Prostate gland (tissue), 2 donors: ENCODE results near the gene RMP24.
A peak's percentile ranks its signal among the peaks of the same experiment; 100 is the strongest.

ENCODE experiments used
- DNase-seq: peaks from one replicate; pipeline ENCODE4 v3.0.0-alpha.2; 2019; ENCODE audit warnings: low spot score
- H3K27ac ChIP-seq, 2 donors: fragments of 200-600 bp; sonication (generic); 2 replicates each; pipeline ENCODE4 v1.5.1; 2017 to 2019
- H3K27me3 ChIP-seq: fragments of 200-600 bp; sonication (generic); replicated peaks from 2 replicates; pipeline ENCODE4 v1.5.1; 2019; ENCODE audit not compliant: insufficient read depth
- H3K36me3 ChIP-seq, 2 donors: fragments of 200-600 bp; sonication (generic); 1 replicate in 1 of 2; 2 replicates in 1 of 2; pipeline versions ENCODE4 v1.5.1 to v1.8.1; 2017 to 2019
- H3K4me1 ChIP-seq: fragments of 200-600 bp; sonication (generic); replicated peaks from 2 replicates; pipeline ENCODE4 v1.5.1; 2019
- H3K4me3 ChIP-seq, 2 donors: fragments of 200-600 bp; sonication (generic); 2 replicates each; pipeline ENCODE4 v1.5.1; 2017 to 2019
- H3K9me3 ChIP-seq: fragments of 200-600 bp; sonication (generic); 2 replicates; pipeline ENCODE4 v1.5.1; 2017
- POLR2A ChIP-seq: fragments of 450-650 bp; IDR thresholded peaks from one replicate; pipeline ENCODE4 v1.6.1; 2016; ENCODE audit warnings: antibody characterized with exemption, mild to moderate bottlenecking
- POLR2AphosphoS5 ChIP-seq: sonication (generic); formaldehyde crosslinking; IDR thresholded peaks from one replicate; pipeline ENCODE4 v1.6.1; 2017; ENCODE audit warnings: antibody characterized with exemption
- WGBS: methylation state at CpG from one replicate; pipeline ENCODE4 v1.1.5; 2018; 5-methylcytosine and 5-hydroxymethylcytosine counted together
- intact Hi-C: fragments of 100-400 bp; cut with DNase I; formaldehyde crosslinking; loops from one replicate; pipeline ENCODE4 v1.14.2; 2022
- TF ChIP-seq, protein P1 (sequence below), 4 experiments: fragments of 200-600 bp in 2 of 4; fragments of 450-650 bp in 2 of 4; sonication (generic) in 2 of 4; IDR thresholded peaks; 1 replicate in 3 of 4; 2 replicates in 1 of 4; pipeline ENCODE4 v1.5.1; 2016 to 2019; ENCODE audit warnings: antibody characterized with exemption in 4 of 4, mild to moderate bottlenecking in 2 of 4, moderate library complexity in 2 of 4

The RMP24 gene

DNA sequence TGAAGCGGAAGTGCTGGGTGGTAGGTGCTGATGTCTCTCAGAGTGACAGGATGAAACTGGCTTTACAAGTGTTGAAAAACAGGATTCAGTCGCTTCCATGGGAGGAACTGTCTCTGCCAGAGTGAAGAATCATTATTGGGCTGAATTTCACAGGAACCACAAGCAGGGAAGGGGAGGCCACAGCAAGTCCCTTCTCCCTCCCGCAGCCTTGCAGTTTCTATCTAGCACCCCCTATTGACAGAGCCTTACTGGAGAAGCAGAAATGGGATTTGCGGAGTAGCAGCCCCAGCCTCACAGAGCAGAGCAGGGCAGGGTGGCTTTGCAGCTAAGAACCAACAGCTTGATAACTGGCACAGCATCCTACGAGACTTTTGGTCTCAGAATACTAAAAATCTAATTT lies 33.3 kb upstream of the RMP24 start:
- DNase-seq, result no peak
- WGBS, result 37% methylated on average over 5 of the region's 5 CpGs
- Histone ChIP-seq H3K4me3 (no peak overlapping the region), H3K27ac (peak overlapping the region in 1 of 2 donors; percentile 43), H3K27me3 (no peaks in the 10 kb centered on the region), H3K4me1 (peaks cover 8% of the 10 kb centered on the region), H3K36me3 (no peaks in the 10 kb centered on the region), H3K9me3 (no peaks in the 10 kb centered on the region)
- TF ChIP-seq POLR2A, result no peak
- TF ChIP-seq POLR2AphosphoS5, result no peak
- TF ChIP-seq, protein P1, sequence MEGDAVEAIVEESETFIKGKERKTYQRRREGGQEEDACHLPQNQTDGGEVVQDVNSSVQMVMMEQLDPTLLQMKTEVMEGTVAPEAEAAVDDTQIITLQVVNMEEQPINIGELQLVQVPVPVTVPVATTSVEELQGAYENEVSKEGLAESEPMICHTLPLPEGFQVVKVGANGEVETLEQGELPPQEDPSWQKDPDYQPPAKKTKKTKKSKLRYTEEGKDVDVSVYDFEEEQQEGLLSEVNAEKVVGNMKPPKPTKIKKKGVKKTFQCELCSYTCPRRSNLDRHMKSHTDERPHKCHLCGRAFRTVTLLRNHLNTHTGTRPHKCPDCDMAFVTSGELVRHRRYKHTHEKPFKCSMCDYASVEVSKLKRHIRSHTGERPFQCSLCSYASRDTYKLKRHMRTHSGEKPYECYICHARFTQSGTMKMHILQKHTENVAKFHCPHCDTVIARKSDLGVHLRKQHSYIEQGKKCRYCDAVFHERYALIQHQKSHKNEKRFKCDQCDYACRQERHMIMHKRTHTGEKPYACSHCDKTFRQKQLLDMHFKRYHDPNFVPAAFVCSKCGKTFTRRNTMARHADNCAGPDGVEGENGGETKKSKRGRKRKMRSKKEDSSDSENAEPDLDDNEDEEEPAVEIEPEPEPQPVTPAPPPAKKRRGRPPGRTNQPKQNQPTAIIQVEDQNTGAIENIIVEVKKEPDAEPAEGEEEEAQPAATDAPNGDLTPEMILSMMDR (IDR thresholded peaks at IDR 0.05), result peak in 1 of 4 experiments; percentile 18
- intact Hi-C loops, result no loop called here

DNA sequence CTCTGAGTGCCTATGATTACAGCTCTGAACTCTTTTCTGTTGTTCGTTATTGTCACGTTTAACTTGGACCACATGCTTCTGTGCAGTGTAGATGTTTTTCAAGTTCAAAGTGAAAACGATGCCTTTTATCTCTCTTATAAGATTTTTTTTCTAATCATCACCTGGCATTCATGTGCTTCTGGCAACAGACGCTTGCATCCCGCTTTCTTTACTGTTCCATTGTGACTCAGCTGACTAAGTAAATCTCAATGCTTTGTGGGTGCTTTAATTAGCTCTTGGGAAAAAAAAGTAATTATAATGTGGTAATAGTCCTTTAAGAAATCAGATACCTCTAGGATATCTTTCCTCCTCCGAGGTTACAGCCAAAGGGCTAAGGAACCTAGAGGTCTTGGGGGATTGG lies 31.2 kb upstream of the RMP24 start:
- H3K4me3 ChIP-seq, result no peak overlapping the region
- TF ChIP-seq POLR2AphosphoS5 (peak; percentile 54), POLR2A (no peak)
- TF ChIP-seq, protein P1 (IDR thresholded peaks at IDR 0.05), result no peak
- H3K9me3 ChIP-seq, result no peaks in the 10 kb centered on the region
- H3K27me3 ChIP-seq, result no peaks in the 10 kb centered on the region
- WGBS, result 31% methylated on average over 6 of the region's 6 CpGs
- intact Hi-C loops, result no loop called here
- peaks cover 8% of the 10 kb centered on the region for H3K4me1 ChIP-seq
- DNase-seq, result no peak
- no peak overlapping the region for H3K27ac ChIP-seq
- H3K36me3 ChIP-seq, result no peaks in the 10 kb centered on the region

DNA sequence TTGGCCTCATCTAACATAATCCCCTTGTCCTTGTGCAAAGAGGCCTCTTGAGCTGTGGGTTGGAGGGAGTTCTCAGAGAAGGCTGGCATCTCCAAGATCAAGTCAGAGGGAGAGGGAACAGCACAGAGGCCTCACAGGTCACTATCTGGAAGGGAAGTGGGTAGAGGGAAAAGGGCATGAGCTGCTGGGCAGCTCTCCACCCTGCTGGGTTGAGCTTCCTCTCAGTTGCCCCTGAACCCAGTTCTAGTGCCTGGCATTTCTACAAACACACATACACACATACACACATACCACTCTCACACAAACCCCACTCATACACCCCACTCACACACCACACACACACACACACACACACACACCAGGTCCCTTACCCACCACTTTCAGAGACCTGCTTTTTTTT lies 30.3 kb upstream of the RMP24 start:
- no peak overlapping the region for H3K4me3 ChIP-seq
- H3K27ac ChIP-seq, result no peak overlapping the region
- no peaks in the 10 kb centered on the region for H3K9me3 ChIP-seq
- no peak for DNase-seq
- H3K27me3 ChIP-seq, result no peaks in the 10 kb centered on the region
- H3K4me1 ChIP-seq, result peaks cover 8% of the 10 kb centered on the region
- intact Hi-C loops, result no loop called here
- no peak for TF ChIP-seq POLR2A
- no peaks in the 10 kb centered on the region for H3K36me3 ChIP-seq

DNA sequence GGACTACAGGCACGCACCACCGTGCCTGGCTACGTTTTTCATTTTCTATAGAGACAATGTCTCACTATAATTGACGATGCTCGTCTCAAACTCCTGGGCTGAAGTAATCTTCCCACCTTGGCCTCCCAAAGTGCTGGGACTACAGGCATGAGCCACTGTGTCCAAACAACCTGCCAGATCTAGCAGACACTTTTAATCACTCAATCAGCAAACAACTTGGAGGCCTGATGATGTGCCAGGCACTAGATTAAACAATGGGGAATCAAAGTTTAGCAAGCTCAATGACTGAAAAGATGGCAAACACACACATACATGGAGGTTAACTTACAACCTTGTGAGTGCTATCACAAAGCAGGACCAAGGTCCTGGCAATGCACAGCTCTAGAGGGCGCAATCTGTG lies 29.8 kb upstream of the RMP24 start:
- 76% methylated on average over 6 of the region's 6 CpGs for WGBS
- intact Hi-C loops, result no loop called here
- no peaks in the 10 kb centered on the region for H3K9me3 ChIP-seq
- no peak overlapping the region for H3K4me3 ChIP-seq
- peaks cover 7% of the 10 kb centered on the region for H3K4me1 ChIP-seq
- no peaks in the 10 kb centered on the region for H3K27me3 ChIP-seq
- H3K36me3 ChIP-seq, result no peaks in the 10 kb centered on the region
- DNase-seq, result no peak
- H3K27ac ChIP-seq, result no peak overlapping the region
- TF ChIP-seq POLR2AphosphoS5, result peak; percentile 43
- TF ChIP-seq POLR2A, result no peak

DNA sequence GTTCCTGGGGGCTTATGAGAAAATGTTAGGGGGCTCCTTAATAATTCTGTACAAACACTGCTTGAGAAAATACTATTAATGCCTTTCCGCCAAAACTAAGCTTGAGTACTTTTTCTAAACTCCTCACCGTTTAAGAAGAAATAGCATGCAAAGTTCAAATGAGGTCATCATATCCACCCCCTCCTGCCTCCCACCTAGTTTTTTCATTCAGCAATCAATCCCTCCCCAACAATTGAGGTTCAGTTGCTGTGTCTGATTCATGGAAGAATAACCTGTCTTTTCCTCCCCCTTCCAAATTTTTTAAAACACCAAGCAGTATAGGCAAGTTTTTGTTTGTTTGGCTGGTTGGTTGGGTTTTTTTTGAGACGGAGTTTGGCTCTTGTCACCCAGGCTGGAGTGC lies 24.4 kb upstream of the RMP24 start:
- no peaks in the 10 kb centered on the region for H3K27me3 ChIP-seq
- TF ChIP-seq POLR2A, result no peak
- TF ChIP-seq, protein P1 (IDR thresholded peaks at IDR 0.05), result no peak
- intact Hi-C loops, result no loop called here
- DNase-seq, result no peak
- no peaks in the 10 kb centered on the region for H3K4me1 ChIP-seq
- H3K36me3 ChIP-seq, result no peaks in the 10 kb centered on the region
- no peak overlapping the region for H3K27ac ChIP-seq
- no peaks in the 10 kb centered on the region for H3K9me3 ChIP-seq
- 70% methylated on average over 3 of the region's 3 CpGs for WGBS
- H3K4me3 ChIP-seq, result no peak overlapping the region

DNA sequence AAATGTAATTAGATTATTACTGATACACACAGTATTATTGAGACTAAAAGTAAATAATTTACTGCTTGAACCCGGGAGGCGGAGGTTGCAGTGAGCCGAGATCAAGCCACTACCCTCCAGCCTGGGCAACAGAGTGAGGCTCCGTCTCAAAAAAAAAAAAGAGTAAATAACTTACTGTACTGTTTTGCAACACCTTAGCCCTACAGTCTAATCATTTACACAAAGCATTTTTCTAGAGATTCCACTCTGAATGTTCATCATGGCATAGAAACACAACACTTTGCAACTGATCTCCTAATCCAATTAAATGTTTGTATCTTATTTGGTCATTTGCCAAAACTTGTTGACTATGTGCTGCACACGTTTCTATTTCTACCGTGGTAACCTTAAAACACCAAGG lies 23.4 kb upstream of the RMP24 start:
- DNase-seq, result no peak
- TF ChIP-seq POLR2AphosphoS5 (no peak), POLR2A (no peak)
- TF ChIP-seq, protein P1 (IDR thresholded peaks at IDR 0.05), result no peak
- no peaks in the 10 kb centered on the region for H3K4me1 ChIP-seq
- intact Hi-C loops, result no loop called here
- 65% methylated on average over 6 of the region's 6 CpGs for WGBS
- no peak overlapping the region for H3K4me3 ChIP-seq
- no peak overlapping the region for H3K27ac ChIP-seq
- no peaks in the 10 kb centered on the region for H3K36me3 ChIP-seq
- H3K9me3 ChIP-seq, result no peaks in the 10 kb centered on the region
- no peaks in the 10 kb centered on the region for H3K27me3 ChIP-seq
